Neural progenitor cell (in vitro differentiated cells): Measurements from ENCODE around the gene MSI2. TPM values are rescaled to one million over a fixed set of nuclear protein-coding genes. Genes with fewer than 3 reads are reported as not detected.

Experiments
- DNase-seq: peaks from one replicate; pipeline ENCODE4 v3.0.0-alpha.2; 2016; ENCODE audit warnings: low spot score
- H2AFZ ChIP-seq: fragments of 200-600 bp; sonication (generic); replicated peaks from 2 replicates; pipeline ENCODE4 v1.6.1; 2016; ENCODE audit warnings: antibody characterized with exemption
- H3F3A ChIP-seq: fragments of 200-600 bp; sonication (generic); 2 replicates; pipeline ENCODE4 v1.6.1; 2016; ENCODE audit warnings: antibody characterized with exemption, low read depth
- H3K27ac ChIP-seq: fragments of 200-600 bp; sonication (generic); 2 replicates; pipeline ENCODE4 v1.5.1; 2016; ENCODE audit warnings: mild to moderate bottlenecking
- H3K27me3 ChIP-seq: fragments of 200-600 bp; sonication (generic); 2 replicates; pipeline ENCODE4 v1.6.1; 2016; ENCODE audit warnings: mild to moderate bottlenecking, moderate library complexity
- H3K36me3 ChIP-seq: fragments of 200-600 bp; sonication (generic); 2 replicates; pipeline ENCODE4 v1.5.1; 2016
- H3K4me1 ChIP-seq: fragments of 200-600 bp; sonication (generic); 2 replicates; pipeline ENCODE4 v1.6.1; 2016; ENCODE audit warnings: mixed run types
- H3K4me2 ChIP-seq: fragments of 200-600 bp; sonication (generic); 2 replicates; pipeline ENCODE4 v1.6.1; 2016
- H3K4me3 ChIP-seq: fragments of 200-600 bp; sonication (generic); 2 replicates; pipeline ENCODE4 v1.5.1; 2016
- H3K79me2 ChIP-seq: fragments of 200-600 bp; sonication (generic); 2 replicates; pipeline ENCODE4 v1.6.1; 2016; ENCODE audit warnings: low read depth
- H3K9ac ChIP-seq: fragments of 200-600 bp; sonication (generic); 2 replicates; pipeline ENCODE4 v1.6.1; 2016
- H3K9me3 ChIP-seq: fragments of 200-600 bp; sonication (generic); 2 replicates; pipeline ENCODE4 v1.5.1; 2016; ENCODE audit warnings: low read depth
- H4K20me1 ChIP-seq: fragments of 200-600 bp; sonication (generic); 2 replicates; pipeline ENCODE4 v1.6.1; 2016; ENCODE audit warnings: low read depth
- H3K27ac Mint-ChIP-seq: 3 replicates; pipeline ENCODE4 v1.8.0; 2021; ENCODE audit warnings: mixed read lengths
- H3K27me3 Mint-ChIP-seq: 2 replicates; pipeline ENCODE4 v1.8.0; 2022; ENCODE audit warnings: low read depth, mild to moderate bottlenecking, inconsistent platforms, moderate library complexity, mixed read lengths; ENCODE audit not compliant: insufficient read depth
- H3K36me3 Mint-ChIP-seq: 3 replicates; pipeline ENCODE4 v1.8.0; 2021; ENCODE audit warnings: mixed read lengths
- H3K4me1 Mint-ChIP-seq: 3 replicates; pipeline ENCODE4 v1.8.0; 2021; ENCODE audit warnings: mixed read lengths
- H3K4me3 Mint-ChIP-seq: 3 replicates; pipeline ENCODE4 v1.8.0; 2021; ENCODE audit warnings: mild to moderate bottlenecking, moderate library complexity, mixed read lengths
- H3K9me3 Mint-ChIP-seq: 3 replicates; pipeline ENCODE4 v1.8.0; 2020; ENCODE audit warnings: mixed read lengths
- EZH2 ChIP-seq: fragments of 200-600 bp; sonication (generic); IDR thresholded peaks from 2 replicates; pipeline ENCODE4 v1.6.1; 2017; ENCODE audit warnings: antibody characterized with exemption, mild to moderate bottlenecking, moderate library complexity
- EZH2phosphoT487 ChIP-seq: fragments of 200-600 bp; sonication (generic); IDR thresholded peaks from 2 replicates; pipeline ENCODE4 v1.6.1; 2017; ENCODE audit warnings: antibody characterized with exemption
- total RNA-seq: library from RNA; depleted of rRNA; stranded (reverse); fragments of >200 nt; gene quantifications from 2 replicates; pipeline ENCODE4 v1.2.3, GENCODE V29; 2015; ENCODE audit warnings: low replicate concordance
- TF ChIP-seq, protein P1 (sequence below): fragments of 200-600 bp; sonication (generic); IDR thresholded peaks from 2 replicates; pipeline ENCODE4 v1.5.1; 2017; ENCODE audit warnings: antibody characterized with exemption, mild to moderate bottlenecking

The MSI2 gene
- total RNA-seq, 1 donor from 2014 or later = 96.9 TPM

DNA sequence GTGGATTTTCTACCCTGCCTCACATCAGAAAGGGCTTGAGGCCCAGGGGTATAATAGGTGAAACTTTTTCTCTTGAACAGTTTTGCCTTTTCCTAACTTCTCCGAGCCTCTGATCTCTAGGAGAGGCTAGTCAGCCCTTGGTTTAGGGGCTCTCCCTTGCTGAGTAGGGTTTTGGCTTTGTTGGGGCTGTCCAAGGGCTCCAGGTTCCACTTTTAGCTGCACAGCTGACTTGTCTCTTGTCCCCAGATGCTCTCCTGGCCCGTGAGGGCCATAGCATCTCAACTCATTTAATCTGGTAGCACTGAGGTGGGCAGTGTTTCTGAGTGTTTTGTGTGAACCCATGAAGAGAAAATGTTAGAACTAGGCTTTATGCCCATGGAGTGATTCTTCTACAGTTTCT is 103.9 kb downstream of the MSI2 start:
- peaks cover 62% of the 10 kb centered on the region for H3K4me1 Mint-ChIP-seq
- H3K4me3 ChIP-seq = no peak overlapping the region
- peaks cover 64% of the 10 kb centered on the region for H3K4me1 ChIP-seq
- no peak overlapping the region for H2AFZ ChIP-seq
- H3K27me3 Mint-ChIP-seq = peaks cover under 1% of the 10 kb centered on the region
- no peak overlapping the region for H3K9ac ChIP-seq
- no peak for DNase-seq
- peaks cover 99% of the 10 kb centered on the region for H3K79me2 ChIP-seq
- no peak overlapping the region for H3K4me2 ChIP-seq
- no peaks in the 10 kb centered on the region for H3K36me3 ChIP-seq
- H3K4me3 Mint-ChIP-seq = no peak overlapping the region
- TF ChIP-seq EZH2 = no peak
- no peaks in the 10 kb centered on the region for H3K9me3 ChIP-seq
- no peaks in the 10 kb centered on the region for H3K27me3 ChIP-seq
- H3K27ac ChIP-seq = no peak overlapping the region
- H4K20me1 ChIP-seq = peaks cover 73% of the 10 kb centered on the region
- no peaks in the 10 kb centered on the region for H3K9me3 Mint-ChIP-seq
- H3K27ac Mint-ChIP-seq = no peak overlapping the region
- peaks cover 26% of the 10 kb centered on the region for H3K36me3 Mint-ChIP-seq
- peaks cover 26% of the 10 kb centered on the region for H3F3A ChIP-seq

DNA sequence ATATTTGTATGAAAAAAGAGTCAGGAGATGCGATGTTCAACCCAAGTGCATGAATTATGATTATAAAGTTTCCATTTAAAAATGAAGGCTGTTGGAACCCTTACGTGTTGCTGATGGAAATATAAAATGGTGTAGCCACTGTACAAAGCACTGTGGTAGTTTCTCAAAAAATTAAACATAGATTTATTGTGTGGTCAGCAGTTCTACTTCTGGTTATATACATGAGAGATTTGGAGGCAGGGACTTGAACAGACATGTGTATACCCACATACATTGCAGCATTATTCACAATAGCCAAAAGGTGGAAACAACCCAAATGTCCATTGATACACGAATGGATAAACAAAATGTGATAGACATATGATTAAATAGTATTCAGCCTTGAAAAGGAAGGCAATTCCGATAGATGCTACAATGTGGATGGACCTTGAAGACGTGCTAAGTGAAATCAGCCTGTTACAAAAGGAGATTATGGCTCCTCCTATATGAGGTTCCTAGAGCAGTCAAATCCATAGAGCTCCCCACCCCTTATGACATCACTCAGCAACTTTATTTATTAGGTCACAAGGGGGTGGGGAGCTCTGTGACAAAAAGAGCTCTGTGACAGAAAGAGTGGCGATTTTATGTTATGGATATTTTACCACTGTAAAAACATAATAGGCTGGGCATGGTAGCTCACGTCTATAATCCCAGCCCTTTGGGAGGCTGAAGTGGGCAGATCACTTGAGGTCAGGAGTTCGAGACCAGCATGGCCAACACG is 106.7 kb downstream of the MSI2 start:
- no peak for TF ChIP-seq EZH2phosphoT487
- TF ChIP-seq EZH2 = no peak
- TF ChIP-seq, protein P1, sequence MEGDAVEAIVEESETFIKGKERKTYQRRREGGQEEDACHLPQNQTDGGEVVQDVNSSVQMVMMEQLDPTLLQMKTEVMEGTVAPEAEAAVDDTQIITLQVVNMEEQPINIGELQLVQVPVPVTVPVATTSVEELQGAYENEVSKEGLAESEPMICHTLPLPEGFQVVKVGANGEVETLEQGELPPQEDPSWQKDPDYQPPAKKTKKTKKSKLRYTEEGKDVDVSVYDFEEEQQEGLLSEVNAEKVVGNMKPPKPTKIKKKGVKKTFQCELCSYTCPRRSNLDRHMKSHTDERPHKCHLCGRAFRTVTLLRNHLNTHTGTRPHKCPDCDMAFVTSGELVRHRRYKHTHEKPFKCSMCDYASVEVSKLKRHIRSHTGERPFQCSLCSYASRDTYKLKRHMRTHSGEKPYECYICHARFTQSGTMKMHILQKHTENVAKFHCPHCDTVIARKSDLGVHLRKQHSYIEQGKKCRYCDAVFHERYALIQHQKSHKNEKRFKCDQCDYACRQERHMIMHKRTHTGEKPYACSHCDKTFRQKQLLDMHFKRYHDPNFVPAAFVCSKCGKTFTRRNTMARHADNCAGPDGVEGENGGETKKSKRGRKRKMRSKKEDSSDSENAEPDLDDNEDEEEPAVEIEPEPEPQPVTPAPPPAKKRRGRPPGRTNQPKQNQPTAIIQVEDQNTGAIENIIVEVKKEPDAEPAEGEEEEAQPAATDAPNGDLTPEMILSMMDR = no peak
- no peak overlapping the region for H2AFZ ChIP-seq
- no peak overlapping the region for H3K4me3 Mint-ChIP-seq
- peaks cover 33% of the 10 kb centered on the region for H3K36me3 Mint-ChIP-seq
- H3K27ac Mint-ChIP-seq = no peak overlapping the region
- H3K79me2 ChIP-seq = peaks cover 100% of the 10 kb centered on the region
- peaks cover 2% of the 10 kb centered on the region for H3K27me3 Mint-ChIP-seq
- H3K27ac ChIP-seq = no peak overlapping the region
- no peaks in the 10 kb centered on the region for H3K9me3 Mint-ChIP-seq
- no peak overlapping the region for H3K4me3 ChIP-seq
- no peak overlapping the region for H3K4me2 ChIP-seq
- H3K27me3 ChIP-seq = no peaks in the 10 kb centered on the region
- peaks cover 58% of the 10 kb centered on the region for H3K4me1 Mint-ChIP-seq
- peaks cover 73% of the 10 kb centered on the region for H4K20me1 ChIP-seq
- H3K9me3 ChIP-seq = no peaks in the 10 kb centered on the region
- H3K9ac ChIP-seq = no peak overlapping the region
- H3F3A ChIP-seq = no peaks in the 10 kb centered on the region
- H3K4me1 ChIP-seq = peaks cover 57% of the 10 kb centered on the region
- DNase-seq = no peak
- no peaks in the 10 kb centered on the region for H3K36me3 ChIP-seq

DNA sequence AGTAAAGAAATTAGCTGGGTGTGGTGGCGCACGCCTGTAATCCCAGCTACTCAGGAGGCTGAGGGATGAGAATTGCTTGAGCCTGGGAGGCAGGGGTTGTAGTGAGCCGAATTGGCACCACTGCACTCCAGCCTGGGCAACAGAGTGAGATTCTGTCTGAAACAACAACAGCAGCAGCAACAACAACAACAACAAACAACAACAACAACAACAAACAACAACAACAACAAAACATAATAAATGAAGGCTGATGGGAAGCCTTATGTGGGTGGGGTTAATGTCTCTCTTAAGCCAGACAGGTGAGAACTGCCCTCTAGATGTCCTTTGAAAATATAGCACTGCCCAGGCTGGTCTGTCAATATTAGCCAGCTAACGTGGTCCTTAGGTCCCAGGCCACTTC is 107.3 kb downstream of the MSI2 start:
- H3K27me3 ChIP-seq = no peaks in the 10 kb centered on the region
- peak overlapping the region; percentile 59 for H3K4me2 ChIP-seq
- H3K79me2 ChIP-seq = peaks cover 100% of the 10 kb centered on the region
- H3K9me3 ChIP-seq = no peaks in the 10 kb centered on the region
- Mint-ChIP-seq H3K4me3 (no peak overlapping the region), H3K36me3 (peaks cover 33% of the 10 kb centered on the region), H3K9me3 (no peaks in the 10 kb centered on the region), H3K27ac (no peak overlapping the region), H3K4me1 (peaks cover 57% of the 10 kb centered on the region), H3K27me3 (peaks cover 2% of the 10 kb centered on the region)
- no peak for DNase-seq
- H3K27ac ChIP-seq = no peak overlapping the region
- H2AFZ ChIP-seq = no peak overlapping the region
- no peak overlapping the region for H3K4me3 ChIP-seq
- H3K36me3 ChIP-seq = no peaks in the 10 kb centered on the region
- peaks cover 52% of the 10 kb centered on the region for H3K4me1 ChIP-seq
- TF ChIP-seq EZH2 (no peak), EZH2phosphoT487 (no peak)
- TF ChIP-seq, protein P1 = no peak
- H3K9ac ChIP-seq = no peak overlapping the region
- peaks cover 3% of the 10 kb centered on the region for H3F3A ChIP-seq
- H4K20me1 ChIP-seq = peaks cover 73% of the 10 kb centered on the region

DNA sequence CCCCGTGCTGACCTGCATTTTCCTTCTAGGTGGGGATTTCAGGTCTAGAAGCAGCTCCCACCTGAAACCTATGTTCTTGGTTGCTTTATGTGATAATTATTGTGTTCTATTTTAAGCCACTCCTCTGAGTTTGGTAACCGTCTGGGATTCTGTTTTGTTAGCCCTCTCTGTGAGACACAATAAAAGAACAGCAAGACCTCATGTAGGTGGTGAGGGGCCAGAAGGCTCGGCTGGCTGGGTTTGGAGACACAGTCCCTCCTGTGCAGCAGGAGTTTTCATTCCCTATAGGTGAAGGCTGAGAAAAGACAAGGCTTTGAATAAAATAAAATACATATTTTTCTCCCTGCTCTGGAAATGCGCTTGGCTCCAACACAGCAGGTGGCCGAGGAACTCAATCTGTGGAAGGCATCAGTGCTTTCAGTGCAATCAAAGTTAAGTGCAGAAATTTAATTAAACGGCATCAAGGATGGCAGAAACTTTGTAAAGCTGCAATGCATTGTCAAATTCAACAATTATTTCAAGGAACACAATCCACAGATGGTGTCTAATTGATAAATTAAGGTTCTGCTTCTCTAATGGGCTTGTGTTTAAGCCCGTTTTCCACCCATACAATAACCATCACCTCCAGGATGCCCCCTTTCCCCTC is 107.8 kb downstream of the MSI2 start:
- no peaks in the 10 kb centered on the region for H3K36me3 ChIP-seq
- H3K9me3 ChIP-seq = no peaks in the 10 kb centered on the region
- no peak overlapping the region for H3K9ac ChIP-seq
- Mint-ChIP-seq H3K36me3 (peaks cover 33% of the 10 kb centered on the region), H3K27me3 (peaks cover 2% of the 10 kb centered on the region), H3K27ac (peak overlapping the region; percentile 91), H3K4me3 (no peak overlapping the region), H3K4me1 (peaks cover 61% of the 10 kb centered on the region), H3K9me3 (no peaks in the 10 kb centered on the region)
- H3K27ac ChIP-seq = no peak overlapping the region
- DNase-seq = no peak
- H3K79me2 ChIP-seq = peaks cover 100% of the 10 kb centered on the region
- H3F3A ChIP-seq = peaks cover 9% of the 10 kb centered on the region
- peaks cover 52% of the 10 kb centered on the region for H3K4me1 ChIP-seq
- H2AFZ ChIP-seq = no peak overlapping the region
- no peak overlapping the region for H3K4me3 ChIP-seq
- peak overlapping the region; percentile 59 for H3K4me2 ChIP-seq
- H3K27me3 ChIP-seq = no peaks in the 10 kb centered on the region
- H4K20me1 ChIP-seq = peaks cover 74% of the 10 kb centered on the region
- no peak for TF ChIP-seq EZH2phosphoT487
